Naive B cell (primary cell): Measurements from ENCODE around the gene SCRN1. TPM values are rescaled to one million over a fixed set of nuclear protein-coding genes. Genes with fewer than 3 reads are reported as not detected.
A peak's percentile ranks its signal among the peaks of the same experiment; 100 is the strongest.

Source experiments
- ATAC-seq, 2 donors: fragments of 150-1000 bp; cut with Tn5 transposase; 2 replicates each; pipeline ENCODE4 v1.10.0; 2021; ENCODE audit warnings: low read depth in 2 of 2, mild to moderate bottlenecking in 2 of 2, moderate library complexity in 2 of 2
- DNase-seq: peaks from one replicate; pipeline ENCODE4 v3.0.0; 2022
- H3K27ac Mint-ChIP-seq, 6 donors: one replicate each; pipeline ENCODE4 v1.8.0; 2020 to 2022; ENCODE audit warnings: mild to moderate bottlenecking in 6 of 6, mixed read lengths in 6 of 6, moderate library complexity in 5 of 6, inconsistent platforms in 2 of 6
- H3K27me3 Mint-ChIP-seq, 3 donors: one replicate each; pipeline ENCODE4 v1.8.0; 2021 to 2022; ENCODE audit warnings: mixed read lengths in 3 of 3, mild to moderate bottlenecking in 1 of 3
- H3K36me3 Mint-ChIP-seq, 2 donors: one replicate each; pipeline ENCODE4 v1.8.0; 2020 to 2022; ENCODE audit warnings: mixed read lengths in 2 of 2, inconsistent platforms in 1 of 2, mild to moderate bottlenecking in 1 of 2
- H3K4me1 Mint-ChIP-seq, 3 donors: one replicate each; pipeline ENCODE4 v1.8.0; 2020 to 2022; ENCODE audit warnings: mixed read lengths in 3 of 3, inconsistent platforms in 1 of 3, mild to moderate bottlenecking in 1 of 3, moderate library complexity in 1 of 3
- H3K4me3 Mint-ChIP-seq, 8 donors: one replicate each; pipeline ENCODE4 v1.8.0; 2020 to 2022; ENCODE audit warnings: mild to moderate bottlenecking in 8 of 8, mixed read lengths in 8 of 8, moderate library complexity in 8 of 8, inconsistent platforms in 2 of 8
- H3K9me3 Mint-ChIP-seq, 7 donors: one replicate each; pipeline ENCODE4 v1.8.0; 2020 to 2022; ENCODE audit warnings: mixed read lengths in 7 of 7, mild to moderate bottlenecking in 5 of 7, inconsistent platforms in 2 of 7, moderate library complexity in 1 of 7
- polyA plus RNA-seq, 6 donors: library from polyadenylated mRNA; unstranded; fragments of 300-500 nt; fragmentation: Illumina TruSeq; gene quantifications; one replicate each; pipeline ENCODE4 v1.2.3, GENCODE V29; 2021; ENCODE audit warnings: low read depth in 6 of 6

Gene SCRN1
- polyA plus RNA-seq, 6 donors from 2014 or later: 4.0 to 18.8 (median 14.4) TPM

DNA sequence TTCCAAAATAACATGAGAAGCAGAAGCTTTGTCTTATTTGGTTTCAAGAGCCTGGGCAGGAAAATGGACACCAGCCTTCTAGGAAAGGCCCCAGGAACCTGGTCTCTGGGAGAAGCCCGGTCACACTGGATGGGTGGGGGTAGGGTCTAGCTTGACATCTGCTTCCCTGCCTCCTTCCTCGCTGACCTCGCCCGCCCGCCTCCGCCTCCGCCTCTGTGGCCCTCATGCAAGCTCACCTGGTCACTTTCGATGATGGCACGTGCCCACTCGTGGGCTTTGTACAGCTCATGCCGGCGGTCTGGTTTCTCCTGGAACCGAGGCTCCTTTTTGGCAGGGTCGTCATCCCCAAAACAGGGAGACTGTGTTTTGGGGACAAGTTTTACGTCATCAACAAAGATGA is 63.4 kb downstream of the SCRN1 start:
- no peak overlapping the region for H3K4me3 Mint-ChIP-seq
- no peaks in the 10 kb centered on the region for H3K9me3 Mint-ChIP-seq
- H3K4me1 Mint-ChIP-seq: peaks cover 0 to 3% (median 0%) of the 10 kb centered on the region in 3 donors
- no peaks in the 10 kb centered on the region for H3K27me3 Mint-ChIP-seq
- DNase-seq (no peak), ATAC-seq (no peak)
- no peak overlapping the region for H3K27ac Mint-ChIP-seq
- peaks cover 6 to 19% of the 10 kb centered on the region in 2 donors for H3K36me3 Mint-ChIP-seq

DNA sequence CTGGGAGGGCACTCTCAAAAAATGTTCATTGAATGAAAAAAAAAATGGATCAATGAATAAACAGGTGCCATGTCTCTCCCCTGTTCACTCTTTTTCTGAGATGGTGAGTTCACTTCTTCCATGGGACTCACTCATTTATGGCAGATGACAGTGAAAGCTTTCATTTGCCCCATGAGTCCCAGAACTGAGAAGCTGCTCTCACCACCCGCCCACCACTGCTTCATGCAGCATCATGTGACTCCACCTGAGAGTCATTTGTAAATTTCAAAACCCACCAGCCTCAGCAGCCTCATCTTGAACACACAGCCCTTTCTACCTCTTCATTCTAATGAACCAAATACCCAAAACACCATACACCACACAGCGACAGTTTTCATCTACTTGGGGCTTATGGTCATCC is 64.9 kb downstream of the SCRN1 start:
- Mint-ChIP-seq H3K36me3 (peaks cover 6 to 19% of the 10 kb centered on the region in 2 donors), H3K4me3 (no peak overlapping the region), H3K4me1 (peaks cover 0 to 4% (median 0%) of the 10 kb centered on the region in 3 donors), H3K27ac (peak overlapping the region in 1 of 6 donors; percentile 68), H3K9me3 (no peaks in the 10 kb centered on the region), H3K27me3 (no peaks in the 10 kb centered on the region)
- no peak for ATAC-seq
- DNase-seq: no peak

DNA sequence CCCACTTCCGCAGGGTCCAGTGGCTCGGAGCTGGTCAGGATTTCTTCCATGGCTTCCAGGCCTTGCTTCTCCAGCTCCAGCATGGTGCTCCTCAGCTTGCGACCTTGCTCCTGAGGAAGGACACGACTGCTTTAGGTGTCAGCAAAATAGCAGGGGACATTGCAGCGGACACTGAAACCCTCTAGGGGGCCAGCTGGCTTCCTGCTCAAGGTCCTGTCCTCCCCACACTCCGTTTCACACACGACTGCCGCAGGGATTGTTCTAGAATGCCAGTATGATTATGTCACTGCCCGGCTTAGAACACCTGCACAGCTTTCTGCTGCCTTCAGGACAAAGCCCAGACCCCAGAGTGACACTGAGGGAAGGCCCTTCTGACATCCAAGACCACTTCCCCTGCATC is 65.6 kb downstream of the SCRN1 start:
- Mint-ChIP-seq H3K4me3 (no peak overlapping the region), H3K27me3 (no peaks in the 10 kb centered on the region), H3K36me3 (peaks cover 6 to 19% of the 10 kb centered on the region in 2 donors), H3K27ac (peak overlapping the region in 2 of 6 donors; percentile 6 to 68), H3K4me1 (peaks cover 0 to 4% (median 0%) of the 10 kb centered on the region in 3 donors), H3K9me3 (no peaks in the 10 kb centered on the region)
- ATAC-seq: no peak
- DNase-seq: no peak

DNA sequence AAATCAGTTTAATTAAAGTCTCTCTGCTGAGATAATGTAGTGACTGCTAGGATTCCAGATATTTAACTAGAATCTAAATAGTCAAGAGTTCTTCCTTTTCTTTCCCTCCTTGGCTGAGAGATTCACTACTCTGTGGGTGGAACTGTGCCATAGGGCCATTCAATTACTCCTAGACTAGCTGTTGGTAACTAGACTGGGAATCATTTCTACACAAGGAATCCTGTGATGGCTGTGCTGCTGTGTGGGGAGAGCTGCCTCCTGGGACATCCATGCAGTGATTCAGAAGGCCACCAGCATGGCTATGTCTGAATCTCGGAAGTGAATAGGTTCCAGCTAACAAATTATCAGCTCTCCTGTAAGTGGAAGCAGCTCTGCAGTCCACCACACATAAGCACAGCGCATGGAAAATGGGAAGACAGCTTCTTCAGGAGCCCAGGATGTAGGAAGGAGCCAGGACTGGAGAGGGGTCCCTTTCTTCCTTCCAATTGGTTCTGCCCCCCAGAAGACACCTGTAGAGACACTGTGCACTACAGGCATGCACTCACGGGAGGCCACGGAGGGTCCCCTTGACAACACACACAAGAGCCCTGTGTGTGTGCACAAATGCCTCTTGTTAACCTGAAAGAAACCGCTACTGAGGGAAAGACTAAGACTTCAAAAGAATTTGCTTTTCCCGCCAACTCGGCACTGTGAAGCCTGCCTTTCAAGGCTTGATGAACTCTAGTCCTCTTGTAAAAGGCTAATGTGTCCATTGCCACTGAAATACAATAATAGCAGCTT is 66.5 kb downstream of the SCRN1 start:
- Mint-ChIP-seq H3K27ac (peak overlapping the region in 1 of 6 donors; percentile 29), H3K4me1 (peaks cover 0 to 4% (median 0%) of the 10 kb centered on the region in 3 donors), H3K9me3 (no peaks in the 10 kb centered on the region), H3K36me3 (peaks cover 6 to 19% of the 10 kb centered on the region in 2 donors), H3K27me3 (no peaks in the 10 kb centered on the region), H3K4me3 (no peak overlapping the region)
- DNase-seq (no peak), ATAC-seq (no peak)

DNA sequence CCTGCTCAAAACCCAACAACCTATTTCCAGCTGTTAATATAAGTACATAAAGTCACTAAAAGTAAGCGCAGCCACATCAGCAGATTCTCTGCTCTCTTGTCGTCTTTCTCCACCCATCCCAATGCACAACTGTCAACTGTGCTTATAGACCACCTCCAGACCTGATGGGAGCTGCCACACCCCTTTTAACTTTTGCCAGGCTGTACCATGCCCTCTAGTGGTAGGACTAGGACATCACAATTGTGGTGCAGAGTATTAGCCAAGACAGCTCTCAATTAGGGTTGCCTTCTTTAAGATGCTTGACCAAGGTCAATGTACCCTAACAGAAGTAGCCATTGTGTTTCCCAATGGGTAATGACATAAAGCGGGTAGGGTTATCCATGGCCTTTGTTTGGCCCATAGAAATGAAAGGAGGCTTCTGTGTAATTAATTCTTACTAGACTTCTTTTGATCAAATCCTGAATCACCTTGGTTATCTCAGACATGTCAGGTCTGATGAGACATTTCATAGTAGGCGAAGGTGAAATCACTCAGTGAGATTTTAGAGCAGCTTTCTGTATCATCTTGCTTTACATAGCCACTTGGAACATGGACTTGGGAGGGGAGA is 68.1 kb downstream of the SCRN1 start:
- peak; percentile 38 for DNase-seq
- Mint-ChIP-seq H3K9me3 (no peaks in the 10 kb centered on the region), H3K4me3 (no peak overlapping the region), H3K36me3 (peaks cover 6 to 19% of the 10 kb centered on the region in 2 donors), H3K27me3 (no peaks in the 10 kb centered on the region), H3K4me1 (peaks cover 0 to 4% (median 0%) of the 10 kb centered on the region in 3 donors), H3K27ac (peak overlapping the region in 1 of 6 donors; percentile 65)
- peak; percentile 80 to 85 for ATAC-seq

DNA sequence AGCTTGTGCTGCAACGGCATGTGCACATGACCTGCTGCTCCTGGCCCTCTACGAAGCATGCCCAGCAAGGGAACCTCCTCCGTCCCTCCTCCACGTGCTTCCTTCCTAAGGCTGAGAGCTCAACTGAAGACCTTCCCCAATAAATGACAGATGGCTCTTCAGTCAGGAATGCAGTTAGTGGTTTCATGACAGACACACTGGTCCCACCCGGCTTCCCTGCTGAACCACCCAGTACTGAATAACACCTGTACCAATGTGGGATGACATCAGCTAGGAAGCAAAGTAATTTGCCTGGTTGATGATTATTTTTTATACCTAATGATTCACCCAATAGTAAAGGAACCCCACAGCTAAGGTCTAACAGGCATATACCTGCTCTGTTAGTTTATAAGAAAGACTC is 69.1 kb downstream of the SCRN1 start:
- no peaks in the 10 kb centered on the region for H3K27me3 Mint-ChIP-seq
- no peaks in the 10 kb centered on the region for H3K9me3 Mint-ChIP-seq
- H3K27ac Mint-ChIP-seq: no peak overlapping the region
- peaks cover 0 to 4% (median 0%) of the 10 kb centered on the region in 3 donors for H3K4me1 Mint-ChIP-seq
- H3K36me3 Mint-ChIP-seq: peaks cover 6 to 16% of the 10 kb centered on the region in 2 donors
- no peak for DNase-seq
- no peak for ATAC-seq
- no peak overlapping the region for H3K4me3 Mint-ChIP-seq

DNA sequence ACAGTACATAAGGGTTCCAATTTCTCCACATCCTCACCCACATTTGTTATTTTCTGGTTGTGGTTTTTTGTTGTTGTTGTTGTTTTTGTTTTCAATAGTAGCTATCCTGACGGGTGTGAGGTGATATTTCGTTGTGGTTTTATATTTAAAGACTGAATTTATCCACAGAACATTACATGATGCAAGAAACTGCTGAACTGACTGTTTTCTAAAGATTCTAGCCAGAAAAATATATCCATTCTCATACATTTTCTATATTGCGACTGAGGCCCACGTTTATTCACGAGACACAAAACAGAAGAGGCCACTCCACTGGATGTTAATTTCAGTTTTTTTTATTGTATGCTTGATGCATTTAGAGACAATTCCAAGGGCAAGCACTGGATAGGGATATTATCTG is 69.8 kb downstream of the SCRN1 start:
- no peak for DNase-seq
- Mint-ChIP-seq H3K4me1 (peaks cover 0 to 4% (median 0%) of the 10 kb centered on the region in 3 donors), H3K36me3 (peaks cover 6 to 9% of the 10 kb centered on the region in 2 donors)

DNA sequence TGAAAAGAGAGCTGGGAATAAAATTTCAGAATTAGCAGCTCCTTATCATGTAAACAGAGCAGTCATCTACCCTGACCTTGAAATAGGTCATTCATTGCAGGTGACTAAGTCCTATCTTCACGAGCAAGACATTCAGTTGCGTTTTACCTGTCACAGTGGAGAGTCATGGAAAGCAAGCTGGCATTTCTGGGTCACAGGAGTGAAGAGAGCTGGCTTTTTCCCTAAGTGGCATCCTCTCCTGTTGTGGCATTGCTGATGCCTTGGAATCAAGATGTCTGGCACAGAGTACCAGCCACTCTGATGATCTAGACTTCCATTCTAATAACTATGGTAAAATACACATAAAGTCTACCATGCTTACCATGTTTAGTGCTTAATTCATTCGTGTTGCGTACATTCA is 70.8 kb downstream of the SCRN1 start:
- DNase-seq: no peak
- Mint-ChIP-seq H3K9me3 (no peaks in the 10 kb centered on the region), H3K4me3 (no peak overlapping the region), H3K36me3 (peaks cover under 1 to 6% of the 10 kb centered on the region in 2 donors), H3K27me3 (no peaks in the 10 kb centered on the region), H3K4me1 (peaks cover 0 to 4% (median 0%) of the 10 kb centered on the region in 3 donors), H3K27ac (no peak overlapping the region)
- no peak for ATAC-seq

More for the DNA sequence above, 69.8 kb downstream of the SCRN1 start:
- peak overlapping the region in 1 of 6 donors; percentile 5 for H3K27ac Mint-ChIP-seq
- no peak for ATAC-seq
- no peak overlapping the region for H3K4me3 Mint-ChIP-seq
- no peaks in the 10 kb centered on the region for H3K27me3 Mint-ChIP-seq
- no peaks in the 10 kb centered on the region for H3K9me3 Mint-ChIP-seq

DNA sequence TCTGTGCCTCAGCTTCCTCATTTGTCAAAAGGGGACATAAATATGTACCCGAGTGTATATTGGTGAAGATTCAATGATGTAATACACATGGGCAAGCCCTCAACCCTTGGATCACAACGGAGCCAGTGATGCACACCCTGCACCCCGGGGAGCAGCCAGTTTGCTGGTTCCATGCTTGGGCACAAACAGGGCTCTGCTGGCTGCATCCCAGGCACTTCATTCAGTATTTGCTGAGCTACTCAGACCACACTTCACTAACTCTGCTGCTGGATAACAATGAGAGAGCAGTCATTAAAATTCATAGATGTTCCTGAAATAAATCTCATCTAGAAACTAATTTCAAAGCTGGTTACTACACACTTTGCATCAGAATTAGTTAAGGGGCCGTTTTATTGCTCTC is 72.0 kb downstream of the SCRN1 start:
- Mint-ChIP-seq H3K4me1 (peaks cover 0 to 4% (median 0%) of the 10 kb centered on the region in 3 donors), H3K27me3 (no peaks in the 10 kb centered on the region), H3K27ac (no peak overlapping the region), H3K9me3 (no peaks in the 10 kb centered on the region), H3K36me3 (no peaks in the 10 kb centered on the region), H3K4me3 (no peak overlapping the region)
- DNase-seq (no peak), ATAC-seq (no peak)

DNA sequence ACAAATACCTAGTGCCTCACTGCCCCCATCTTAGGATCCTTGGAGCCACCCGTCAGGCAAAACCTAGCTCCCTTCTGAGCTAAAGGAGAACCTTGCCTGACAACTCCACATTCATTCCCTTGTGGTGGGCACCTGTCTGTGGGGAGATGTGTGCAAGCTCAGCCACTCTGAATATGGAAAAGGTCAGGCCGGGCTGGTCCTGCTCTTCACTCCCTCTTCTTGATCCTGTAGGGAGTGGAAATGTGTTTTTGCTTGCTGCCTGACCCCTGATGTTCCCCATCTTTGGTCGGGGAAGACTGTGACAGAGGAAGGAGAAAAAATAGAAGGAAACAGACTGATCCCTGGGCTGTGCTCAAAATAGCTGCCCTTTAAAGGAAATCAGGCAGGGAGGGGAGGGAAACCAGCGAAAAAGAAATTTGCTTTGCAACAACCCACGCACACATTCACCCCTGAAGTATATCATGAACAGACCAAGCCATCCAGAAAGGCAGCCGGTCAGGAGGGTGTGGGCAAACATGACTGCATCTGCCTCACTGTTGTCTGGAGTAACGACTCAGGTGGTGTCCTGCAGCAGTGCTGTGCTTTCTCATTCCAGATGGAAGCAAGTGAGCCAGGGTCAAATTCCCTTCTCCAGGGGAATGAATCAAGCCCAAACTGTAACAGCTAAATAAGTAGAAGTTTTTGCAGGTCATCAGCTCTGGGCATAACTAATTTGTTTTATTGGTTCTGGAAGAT is 74.0 kb downstream of the SCRN1 start:
- ATAC-seq (no peak), DNase-seq (no peak)
- H3K36me3 Mint-ChIP-seq: no peaks in the 10 kb centered on the region
- H3K9me3 Mint-ChIP-seq: no peaks in the 10 kb centered on the region
- H3K4me1 Mint-ChIP-seq: no peaks in the 10 kb centered on the region
- no peak overlapping the region for H3K4me3 Mint-ChIP-seq
- H3K27ac Mint-ChIP-seq: peak overlapping the region in 1 of 6 donors; percentile 26
- no peaks in the 10 kb centered on the region for H3K27me3 Mint-ChIP-seq

DNA sequence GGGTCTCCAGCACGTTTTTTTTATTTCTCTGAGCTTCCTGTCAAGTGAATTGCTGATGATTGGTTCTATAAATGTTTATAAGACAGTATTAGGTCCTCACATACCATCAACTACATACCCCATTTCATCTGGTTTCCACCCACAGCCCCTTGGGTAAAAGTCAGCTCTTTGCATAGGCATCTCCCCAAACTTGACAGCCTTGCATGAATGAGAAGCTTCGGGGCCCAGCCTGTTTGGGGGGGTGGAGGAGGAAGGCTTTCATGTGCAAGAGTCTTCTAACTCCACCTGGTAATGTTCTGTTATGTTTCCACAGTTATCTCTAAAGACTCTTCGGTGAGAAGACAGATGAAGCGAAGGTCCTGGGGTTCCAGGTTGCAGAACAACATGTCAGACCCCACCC is 75.4 kb downstream of the SCRN1 start:
- Mint-ChIP-seq H3K27ac (peak overlapping the region in 1 of 6 donors; percentile 3), H3K27me3 (no peaks in the 10 kb centered on the region), H3K4me1 (no peaks in the 10 kb centered on the region), H3K4me3 (no peak overlapping the region), H3K9me3 (no peaks in the 10 kb centered on the region), H3K36me3 (no peaks in the 10 kb centered on the region)
- ATAC-seq: no peak
- no peak for DNase-seq

DNA sequence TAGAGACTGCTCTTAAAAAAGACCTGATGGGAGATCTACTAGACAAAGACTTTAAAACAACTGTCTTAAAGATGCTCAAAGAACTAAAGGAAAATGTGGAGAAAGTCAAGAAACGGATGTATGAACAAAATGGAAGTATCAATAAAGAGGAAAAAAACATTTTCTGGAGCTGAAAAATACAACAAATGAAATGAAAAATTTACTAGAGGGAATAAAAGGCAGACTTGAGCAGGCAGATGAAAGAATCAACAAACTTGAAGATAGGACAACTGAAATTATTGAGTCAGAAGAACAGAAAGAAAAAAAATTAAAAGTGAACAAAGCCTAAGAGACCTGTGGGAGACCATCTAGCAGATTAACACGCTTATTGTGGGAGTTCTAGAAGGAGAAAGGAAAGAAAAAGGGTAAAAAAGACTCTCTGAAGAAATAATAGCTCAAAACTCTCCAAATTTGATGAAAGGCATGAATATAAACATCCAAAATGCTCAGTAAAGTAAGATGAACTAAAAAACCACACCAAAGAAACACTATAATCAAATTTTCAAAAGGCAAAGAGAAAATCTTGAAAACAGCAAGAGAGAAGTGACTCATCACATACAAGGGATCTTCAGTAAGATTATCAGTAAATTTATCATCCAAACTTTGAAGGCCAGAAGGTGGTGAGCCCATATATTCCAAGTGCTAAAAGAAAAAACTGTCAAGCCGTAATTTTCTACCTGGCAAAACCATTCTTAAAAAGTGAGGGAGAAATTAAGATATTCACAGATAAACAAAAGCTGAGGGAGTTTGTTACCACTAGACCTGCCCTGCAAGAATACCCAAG is 83.2 kb downstream of the SCRN1 start:
- ATAC-seq: no peak
- Mint-ChIP-seq H3K27ac (no peak overlapping the region), H3K4me1 (no peaks in the 10 kb centered on the region), H3K4me3 (no peak overlapping the region), H3K36me3 (peaks cover 29 to 38% of the 10 kb centered on the region in 2 donors), H3K27me3 (peaks cover 6 to 9% (median 9%) of the 10 kb centered on the region in 3 donors), H3K9me3 (peaks cover 22 to 58% (median 37%) of the 10 kb centered on the region in 7 donors)
- no peak for DNase-seq

DNA sequence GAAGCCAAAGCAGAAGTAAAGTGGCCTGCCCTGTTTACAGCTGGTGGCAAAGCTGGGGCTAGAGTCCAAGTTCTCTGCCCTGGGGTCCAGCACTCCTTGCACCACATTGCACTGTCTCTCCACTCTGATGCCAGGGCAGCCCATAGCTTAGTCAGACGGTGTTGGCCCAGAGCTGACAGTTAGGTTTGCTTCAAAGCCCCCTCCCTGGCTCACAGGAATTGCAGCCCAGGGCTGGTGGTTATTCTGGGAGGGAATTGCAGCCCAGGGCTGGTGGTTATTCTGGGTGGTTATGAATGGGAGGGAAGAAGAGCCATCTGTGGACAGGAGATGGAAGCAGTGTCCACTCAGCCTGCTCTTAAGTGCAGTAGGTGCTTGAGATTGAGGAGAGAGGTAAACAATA is 88.9 kb downstream of the SCRN1 start:
- Mint-ChIP-seq H3K4me3 (no peak overlapping the region), H3K9me3 (peaks cover 17 to 53% (median 33%) of the 10 kb centered on the region in 7 donors), H3K36me3 (peaks cover 8 to 34% of the 10 kb centered on the region in 2 donors), H3K4me1 (no peaks in the 10 kb centered on the region), H3K27me3 (peaks cover 27 to 33% (median 30%) of the 10 kb centered on the region in 3 donors), H3K27ac (no peak overlapping the region)
- no peak for DNase-seq
- no peak for ATAC-seq
